ENCODE results near the gene AHR.
"Not testable (repeated sequence)": the region's sequence is repeated elsewhere in the genome, so short reads cannot be mapped to it uniquely, and the experiment has no call there.

AHR gene

GRCh38 chr7:17380736-17381662, 82.5 kb downstream of the AHR start:
- no peak for DNase-seq (ENCODE audit: low spot score)

GRCh38 chr7:17382408-17383354, 84.2 kb downstream of the AHR start:
- not testable (repeated sequence) for DNase-seq (ENCODE audit: low spot score)

DNA sequence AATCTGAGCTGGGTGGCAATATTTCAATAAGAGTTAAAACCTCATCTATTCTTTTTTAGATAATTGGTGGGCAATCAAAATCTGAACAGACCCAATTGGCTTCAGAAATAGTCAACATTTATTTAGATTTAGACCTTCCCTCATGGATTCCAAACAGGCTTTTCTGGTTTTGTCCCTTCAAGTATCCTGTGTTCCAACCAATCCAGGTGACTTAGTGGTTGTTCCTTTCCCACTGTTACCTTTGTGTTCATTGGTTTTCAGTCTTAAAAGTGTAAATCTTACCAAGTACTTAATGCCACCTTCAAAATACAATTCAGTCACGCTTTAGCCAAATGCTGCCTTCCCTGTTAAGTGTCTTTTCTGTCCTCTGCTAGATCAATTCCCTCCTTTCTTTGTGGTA, 85.9 kb downstream of the AHR start:
- no peak for DNase-seq (ENCODE audit: low spot score)

DNA sequence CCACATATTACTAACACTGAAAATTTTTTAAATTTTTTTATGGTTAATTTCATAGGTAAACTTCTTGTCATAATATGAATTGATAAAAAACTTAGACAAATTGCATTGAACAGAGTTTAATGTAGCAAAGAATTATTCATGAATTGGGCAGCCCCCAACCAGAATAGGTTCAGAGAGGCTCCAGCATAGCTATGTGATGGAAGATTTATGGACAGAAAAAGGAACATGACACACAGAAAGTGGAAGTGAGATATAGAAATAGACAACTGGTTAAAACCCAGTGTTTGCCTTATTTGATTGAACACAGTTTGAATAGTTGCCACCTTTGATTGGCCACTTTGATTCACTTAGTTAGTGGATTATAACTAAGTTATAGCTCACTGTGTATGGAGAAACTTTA, 87.2 kb downstream of the AHR start:
- no peak for DNase-seq (ENCODE audit: low spot score)

- no peak for DNase-seq (ENCODE audit: low spot score)
Observed at GRCh38 chr7:17390392-17390791, 91.9 kb downstream of the AHR start.

DNA sequence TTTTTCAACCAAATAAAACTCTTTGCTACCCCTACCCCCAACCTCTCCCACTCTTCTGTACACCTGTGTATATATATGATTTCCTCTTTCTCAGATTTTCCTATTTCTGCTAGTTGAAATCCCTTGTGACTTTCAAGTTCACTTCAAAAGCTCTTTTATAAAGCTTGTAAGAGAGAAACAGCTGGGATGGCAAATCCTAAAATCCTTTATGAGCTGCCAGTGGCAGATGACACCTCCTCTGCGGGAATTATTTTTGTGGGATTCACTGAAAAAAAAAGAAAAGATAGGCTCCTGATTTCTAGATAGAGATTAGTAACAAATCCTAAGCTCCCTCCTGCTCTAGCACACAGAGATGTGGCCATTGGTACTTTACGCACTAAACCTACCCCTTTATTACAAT, 92.9 kb downstream of the AHR start:
- DNase-seq (ENCODE audit: low spot score): no peak

- no peak for DNase-seq (ENCODE audit: low spot score)
Observed at GRCh38 chr7:17392846-17393245, 94.4 kb downstream of the AHR start.

DNA sequence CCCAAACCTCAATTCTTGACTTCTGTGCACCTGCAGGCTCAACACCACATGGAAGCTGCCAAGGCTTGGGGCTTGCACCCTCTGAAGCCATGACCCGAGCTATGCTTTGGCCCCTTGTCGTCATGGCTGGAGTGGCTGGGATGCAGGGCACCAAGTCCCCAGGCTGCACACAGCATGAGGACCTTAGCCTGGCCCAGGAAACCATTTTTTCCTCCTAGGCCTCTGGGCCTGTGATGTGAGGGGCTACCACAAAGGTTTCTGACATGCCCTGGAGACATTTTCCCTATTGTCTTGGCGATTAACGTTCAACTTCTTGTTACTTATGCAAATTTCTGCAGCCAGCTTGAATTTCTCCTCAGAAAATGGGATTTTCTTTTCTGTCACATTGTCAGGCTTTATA, 96.1 kb downstream of the AHR start:
- not testable (repeated sequence) for DNase-seq (ENCODE audit: low spot score)

Measured in hepatic stellate cell (primary cell).